HG02852 (cell line): ENCODE measurements around the gene SYMPK.
"Not testable (repeated sequence)": the region's sequence is repeated elsewhere in the genome, so short reads cannot be mapped to it uniquely, and the experiment has no call there.

Experiments
- ATAC-seq: cut with Tn5 transposase; IDR thresholded peaks from one replicate; pipeline ENCODE4 v1.9.1; 2021; ENCODE audit warnings: mild to moderate bottlenecking, moderate library complexity; ENCODE audit not compliant: unreplicated experiment

The SYMPK gene

GRCh38 chr19:45870798-45871197, 7.9 kb upstream of the SYMPK start:
- no peak for ATAC-seq

- ATAC-seq, result not testable (repeated sequence)
Observed at GRCh38 chr19:45867241-45867640, 4.3 kb upstream of the SYMPK start.

GRCh38 chr19:45866400-45867176, 3.6 kb upstream of the SYMPK start:
- no peak for ATAC-seq

- ATAC-seq, result no peak
Observed at GRCh38 chr19:45865269-45865948, 2.5 kb upstream of the SYMPK start.

- ATAC-seq, result no peak
Observed at GRCh38 chr19:45864629-45865082, 1.7 kb upstream of the SYMPK start.

GRCh38 chr19:45863840-45864628, 1.1 kb upstream of the SYMPK start, which contains the start of gene FOXA3:
FOXA3 (plus strand) TSS chr19:45864326; CDS start chr19:45864457, 131 bp downstream.
- no peak for ATAC-seq

GRCh38 chr19:45863335-45863839, 440 bp upstream of the SYMPK start:
- no peak for ATAC-seq

GRCh38 chr19:45862271-45862563, 730 bp downstream of the SYMPK start:
- ATAC-seq, result no peak

- no peak for ATAC-seq
Observed at GRCh38 chr19:45860359-45861259, 2.3 kb downstream of the SYMPK start.

- ATAC-seq, result no peak
Observed at GRCh38 chr19:45854167-45854778, 8.7 kb downstream of the SYMPK start.

GRCh38 chr19:45852983-45853382, 10.0 kb downstream of the SYMPK start:
- no peak for ATAC-seq

- no peak for ATAC-seq
Observed at GRCh38 chr19:45852145-45852750, 10.7 kb downstream of the SYMPK start.

GRCh38 chr19:45848922-45849321, 14.0 kb downstream of the SYMPK start:
- no peak for ATAC-seq

GRCh38 chr19:45847663-45848062, 15.3 kb downstream of the SYMPK start:
- no peak for ATAC-seq

GRCh38 chr19:45842198-45842597, 20.7 kb downstream of the SYMPK start:
- no peak for ATAC-seq

- ATAC-seq, result no peak
Observed at GRCh38 chr19:45834970-45835369, 28.0 kb downstream of the SYMPK start.

- ATAC-seq, result no peak
Observed at GRCh38 chr19:45828945-45829344, 34.0 kb downstream of the SYMPK start.

GRCh38 chr19:45828523-45828922, 34.4 kb downstream of the SYMPK start:
- no peak for ATAC-seq

GRCh38 chr19:45827459-45828093, 35.4 kb downstream of the SYMPK start:
- ATAC-seq, result no peak
